B cell (primary cell): ENCODE data around the gene CIAPIN1.

ENCODE experiments used
- CTCF ChIP-seq: fragments of 200-600 bp; IDR thresholded peaks from one replicate; pipeline ENCODE4 v1.8.0; 2022; ENCODE audit warnings: antibody characterized with exemption, mild to moderate bottlenecking
- EZH2 ChIP-seq: IDR thresholded peaks from 2 replicates; pipeline ENCODE4 v1.6.1; 2012; ENCODE audit warnings: borderline replicate concordance, low read depth, mild to moderate bottlenecking, moderate library complexity, low read length; ENCODE audit not compliant: insufficient read depth, poor library complexity, severe bottlenecking

- TF ChIP-seq CTCF (no peak), EZH2 (no peak)
Observed at GRCh38 chr16:57473906-57474305, 26.7 kb upstream of the CIAPIN1 start.
